GM19351 (cell line): ENCODE results near the gene HOXA2.

ENCODE experiments used
- ATAC-seq: cut with Tn5 transposase; IDR thresholded peaks from one replicate; pipeline ENCODE4 v1.9.1; 2021; ENCODE audit warnings: mild to moderate bottlenecking, moderate library complexity; ENCODE audit not compliant: unreplicated experiment

The HOXA2 gene

GRCh38 chr7:27126596-27127327 lies 24.3 kb upstream of the HOXA2 start:
- ATAC-seq: no peak

- no peak for ATAC-seq
These were observed 23.5 kb upstream of the HOXA2 start for GRCh38 chr7:27125986-27126394.

- ATAC-seq: no peak
These were observed 22.6 kb upstream of the HOXA2 start for GRCh38 chr7:27124902-27125689.

GRCh38 chr7:27124096-27124901 lies 21.8 kb upstream of the HOXA2 start:
- no peak for ATAC-seq

- ATAC-seq: no peak
These were observed 21.1 kb upstream of the HOXA2 start for GRCh38 chr7:27123477-27124053.

- no peak for ATAC-seq
These were observed 20.6 kb upstream of the HOXA2 start for GRCh38 chr7:27123007-27123476.

GRCh38 chr7:27122077-27122910 lies 19.8 kb upstream of the HOXA2 start:
- no peak for ATAC-seq

GRCh38 chr7:27121684-27122076 lies 19.2 kb upstream of the HOXA2 start:
- ATAC-seq: no peak

GRCh38 chr7:27119412-27119911 lies 17.0 kb upstream of the HOXA2 start:
- no peak for ATAC-seq

GRCh38 chr7:27118580-27118979 lies 16.1 kb upstream of the HOXA2 start:
- no peak for ATAC-seq

- no peak for ATAC-seq
These were observed 15.5 kb upstream of the HOXA2 start for GRCh38 chr7:27117887-27118491.

- no peak for ATAC-seq
These were observed 14.7 kb upstream of the HOXA2 start for GRCh38 chr7:27116962-27117886.

- no peak for ATAC-seq
These were observed 13.8 kb upstream of the HOXA2 start for GRCh38 chr7:27116031-27116961.

- ATAC-seq: no peak
These were observed 12.9 kb upstream of the HOXA2 start for GRCh38 chr7:27115221-27116026.

GRCh38 chr7:27114881-27115220 lies 12.4 kb upstream of the HOXA2 start:
- ATAC-seq: no peak

GRCh38 chr7:27113991-27114769 lies 11.7 kb upstream of the HOXA2 start:
- no peak for ATAC-seq
